WTC11 (cell line): ENCODE results near the gene SERBP1. TPM values are rescaled to one million over a fixed set of nuclear protein-coding genes. Genes with fewer than 3 reads are reported as not detected.

Experiments
- EMX1 ChIP-seq: fragments of 250-450 bp; sonication (Bioruptor Pico); IDR thresholded peaks from 2 replicates; pipeline ENCODE4 v1.8.0; 2021; ENCODE audit warnings: mild to moderate bottlenecking
- KAT7 ChIP-seq: sonication (generic); formaldehyde crosslinking; IDR thresholded peaks from 2 replicates; pipeline ENCODE4 v1.8.1; 2023; ENCODE audit warnings: missing genetic modification reagents, mild to moderate bottlenecking, borderline replicate concordance
- MYBL2 ChIP-seq: sonication (generic); formaldehyde crosslinking; IDR thresholded peaks from 2 replicates; pipeline ENCODE4 v1.8.1; 2023; ENCODE audit warnings: mild to moderate bottlenecking, moderate library complexity, missing genetic modification reagents
- NFATC4 ChIP-seq: fragments of 250-450 bp; sonication (Bioruptor Pico); IDR thresholded peaks from 2 replicates; pipeline ENCODE4 v1.9.0; 2021; ENCODE audit warnings: mild to moderate bottlenecking
- NR1H2 ChIP-seq: sonication (generic); formaldehyde crosslinking; IDR thresholded peaks from 2 replicates; pipeline ENCODE4 v1.9.0; 2021; ENCODE audit warnings: mild to moderate bottlenecking, moderate library complexity, missing genetic modification reagents
- OVOL2 ChIP-seq: fragments of 250-450 bp; sonication (Bioruptor Pico); IDR thresholded peaks from 2 replicates; pipeline ENCODE4 v1.9.0; 2021; ENCODE audit warnings: mild to moderate bottlenecking, borderline replicate concordance
- RELA ChIP-seq: sonication (generic); formaldehyde crosslinking; IDR thresholded peaks from 2 replicates; pipeline ENCODE4 v1.8.1; 2022; ENCODE audit warnings: missing genetic modification reagents, mild to moderate bottlenecking, borderline replicate concordance
- SMAD4 ChIP-seq: sonication (generic); formaldehyde crosslinking; IDR thresholded peaks from 2 replicates; pipeline ENCODE4 v1.8.0; 2022; ENCODE audit warnings: mild to moderate bottlenecking, missing genetic modification reagents
- TEAD4 ChIP-seq: sonication (generic); formaldehyde crosslinking; IDR thresholded peaks from 2 replicates; pipeline ENCODE4 v1.8.0; 2022; ENCODE audit warnings: mild to moderate bottlenecking, missing genetic modification reagents
- ZNF232 ChIP-seq: sonication (generic); formaldehyde crosslinking; IDR thresholded peaks from 2 replicates; pipeline ENCODE4 v1.8.0; 2022; ENCODE audit warnings: mild to moderate bottlenecking, missing genetic modification reagents
- ZNF396 ChIP-seq: fragments of 250-450 bp; sonication (Bioruptor Pico); IDR thresholded peaks from 2 replicates; pipeline ENCODE4 v1.8.0; 2021; ENCODE audit warnings: mild to moderate bottlenecking, moderate library complexity, borderline replicate concordance
- total RNA-seq: library from RNA; stranded (reverse); gene quantifications from 3 replicates; pipeline ENCODE4 v1.2.3, GENCODE V29; 2021
- TF ChIP-seq, protein P1 (sequence below): fragments of 250-450 bp; sonication (Bioruptor Pico); conservative IDR thresholded peaks from 2 replicates; pipeline ENCODE4 v1.9.0; 2021; ENCODE audit warnings: mild to moderate bottlenecking
- TF ChIP-seq, protein P2 (sequence below): sonication (generic); formaldehyde crosslinking; IDR thresholded peaks from 2 replicates; pipeline ENCODE4 v1.8.1; 2022; ENCODE audit warnings: mild to moderate bottlenecking, moderate library complexity, missing genetic modification reagents
- TF ChIP-seq, protein P3 (sequence below): fragments of 250-450 bp; sonication (Bioruptor Pico); IDR thresholded peaks from 2 replicates; pipeline ENCODE4 v1.9.0; 2021; ENCODE audit warnings: mild to moderate bottlenecking
- TF ChIP-seq, protein P4 (sequence below): sonication (generic); formaldehyde crosslinking; conservative IDR thresholded peaks from 2 replicates; pipeline ENCODE4 v1.8.1; 2023; ENCODE audit warnings: mild to moderate bottlenecking, low read depth, missing genetic modification reagents, moderate library complexity
- TF ChIP-seq, protein P5 (sequence below): sonication (generic); formaldehyde crosslinking; conservative IDR thresholded peaks from 2 replicates; pipeline ENCODE4 v1.8.1; 2022; ENCODE audit warnings: mild to moderate bottlenecking, missing genetic modification reagents
- TF ChIP-seq, protein P6 (sequence below): fragments of 250-450 bp; sonication (Bioruptor Pico); IDR thresholded peaks from 2 replicates; pipeline ENCODE4 v1.8.0; 2021; ENCODE audit warnings: mild to moderate bottlenecking
- TF ChIP-seq, protein P7 (sequence below): sonication (generic); formaldehyde crosslinking; IDR thresholded peaks from 2 replicates; pipeline ENCODE4 v1.8.0; 2023; ENCODE audit warnings: mild to moderate bottlenecking, missing genetic modification reagents
- TF ChIP-seq, protein P8 (sequence below): sonication (generic); formaldehyde crosslinking; IDR thresholded peaks from 2 replicates; pipeline ENCODE4 v1.8.1; 2023; ENCODE audit warnings: mild to moderate bottlenecking, moderate library complexity, missing genetic modification reagents
- TF ChIP-seq, protein P9 (sequence below): sonication (generic); formaldehyde crosslinking; IDR thresholded peaks from 2 replicates; pipeline ENCODE4 v1.8.0; 2022; ENCODE audit warnings: mild to moderate bottlenecking, missing genetic modification reagents

SERBP1 gene
- total RNA-seq, 1 experiment from 2014 or later, result 543 TPM

DNA sequence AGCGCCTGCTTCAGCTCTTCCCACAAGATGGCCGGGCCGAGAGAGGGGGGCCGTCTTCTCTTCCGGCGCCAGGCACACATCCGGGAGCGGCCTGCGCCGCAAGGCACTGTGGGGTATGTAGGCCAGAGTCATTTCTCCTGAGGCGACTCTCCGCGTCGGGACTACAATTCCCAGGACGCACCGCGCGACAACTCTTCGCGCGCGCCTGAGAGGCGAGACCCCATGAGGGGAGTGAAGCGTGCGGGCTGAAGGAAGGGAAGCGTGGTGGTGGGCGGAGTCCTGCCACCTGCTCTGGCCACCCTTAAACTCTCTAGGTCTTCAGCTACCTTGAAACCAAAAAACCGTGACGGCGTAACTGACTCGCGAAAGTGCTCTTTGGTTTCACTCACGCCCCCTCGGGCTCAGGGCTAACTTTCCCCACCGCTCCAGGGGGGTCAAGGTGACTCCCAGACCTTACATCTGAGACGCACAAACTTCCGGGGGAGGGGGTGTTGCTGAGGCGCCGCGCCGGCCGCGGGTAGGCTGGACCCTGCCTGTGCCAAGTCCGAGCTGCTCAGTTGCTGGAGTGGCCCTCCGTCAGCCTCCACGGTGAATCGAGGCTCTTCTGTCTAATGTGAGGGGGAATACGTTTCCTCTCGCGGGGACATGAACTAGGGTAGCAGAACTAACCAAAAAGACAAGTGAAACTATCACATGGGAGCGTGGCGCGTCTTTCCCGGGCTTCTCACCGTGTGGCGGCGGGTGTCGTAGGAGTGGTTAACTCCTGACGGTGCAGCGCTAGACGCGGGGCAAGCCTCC, at the start of gene SERBP1 (continued):
- TF ChIP-seq, protein P1, sequence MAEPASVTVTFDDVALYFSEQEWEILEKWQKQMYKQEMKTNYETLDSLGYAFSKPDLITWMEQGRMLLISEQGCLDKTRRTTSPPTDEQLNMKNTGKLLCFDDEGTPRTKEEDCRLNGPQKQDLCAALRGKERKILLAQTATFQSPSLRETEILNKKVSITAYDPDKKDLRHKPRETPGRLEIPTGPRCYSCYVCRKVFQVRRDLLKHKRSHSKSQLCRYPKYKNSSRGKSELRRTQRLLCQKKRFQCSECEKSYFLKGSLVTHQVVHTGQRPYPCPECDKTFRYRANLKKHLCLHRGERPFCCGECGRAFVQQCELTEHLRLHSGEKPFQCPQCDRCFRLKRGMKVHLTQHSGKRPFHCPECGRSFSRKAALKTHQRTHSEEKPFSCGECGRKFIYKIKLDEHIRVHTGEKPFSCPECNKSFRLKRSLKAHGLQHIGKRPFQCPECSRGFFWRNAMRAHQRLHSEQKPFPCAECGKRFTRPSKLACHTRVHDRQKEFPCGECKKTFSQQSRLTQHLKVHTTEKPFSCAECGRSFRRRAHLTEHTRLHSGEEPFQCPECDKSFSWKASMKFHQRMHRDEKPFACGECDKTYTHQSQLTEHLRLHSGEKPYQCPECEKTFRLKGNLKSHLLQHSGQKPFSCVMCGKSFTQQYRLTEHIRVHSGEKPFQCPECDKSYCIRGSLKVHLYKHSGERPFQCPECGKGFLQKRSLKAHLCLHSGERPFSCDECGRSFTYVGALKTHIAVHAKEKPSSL (CRISPR knock-in tag), result no peak
- TF ChIP-seq, protein P2, sequence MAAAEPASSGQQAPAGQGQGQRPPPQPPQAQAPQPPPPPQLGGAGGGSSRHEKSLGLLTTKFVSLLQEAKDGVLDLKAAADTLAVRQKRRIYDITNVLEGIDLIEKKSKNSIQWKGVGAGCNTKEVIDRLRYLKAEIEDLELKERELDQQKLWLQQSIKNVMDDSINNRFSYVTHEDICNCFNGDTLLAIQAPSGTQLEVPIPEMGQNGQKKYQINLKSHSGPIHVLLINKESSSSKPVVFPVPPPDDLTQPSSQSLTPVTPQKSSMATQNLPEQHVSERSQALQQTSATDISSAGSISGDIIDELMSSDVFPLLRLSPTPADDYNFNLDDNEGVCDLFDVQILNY (CRISPR knock-in tag), result peak; percentile 97
- TF ChIP-seq EMX1 (CRISPR knock-in tag) (no peak), TEAD4 (no peak), NR1H2 (CRISPR knock-in tag) (no peak), OVOL2 (CRISPR knock-in tag) (no peak), MYBL2 (CRISPR knock-in tag) (no peak), RELA (CRISPR knock-in tag) (no peak), SMAD4 (no peak), ZNF396 (CRISPR knock-in tag) (no peak), KAT7 (CRISPR knock-in tag) (no peak), NFATC4 (CRISPR knock-in tag) (no peak), ZNF232 (no peak; the same call in 1 of the 2 replicates)
- TF ChIP-seq, protein P3, sequence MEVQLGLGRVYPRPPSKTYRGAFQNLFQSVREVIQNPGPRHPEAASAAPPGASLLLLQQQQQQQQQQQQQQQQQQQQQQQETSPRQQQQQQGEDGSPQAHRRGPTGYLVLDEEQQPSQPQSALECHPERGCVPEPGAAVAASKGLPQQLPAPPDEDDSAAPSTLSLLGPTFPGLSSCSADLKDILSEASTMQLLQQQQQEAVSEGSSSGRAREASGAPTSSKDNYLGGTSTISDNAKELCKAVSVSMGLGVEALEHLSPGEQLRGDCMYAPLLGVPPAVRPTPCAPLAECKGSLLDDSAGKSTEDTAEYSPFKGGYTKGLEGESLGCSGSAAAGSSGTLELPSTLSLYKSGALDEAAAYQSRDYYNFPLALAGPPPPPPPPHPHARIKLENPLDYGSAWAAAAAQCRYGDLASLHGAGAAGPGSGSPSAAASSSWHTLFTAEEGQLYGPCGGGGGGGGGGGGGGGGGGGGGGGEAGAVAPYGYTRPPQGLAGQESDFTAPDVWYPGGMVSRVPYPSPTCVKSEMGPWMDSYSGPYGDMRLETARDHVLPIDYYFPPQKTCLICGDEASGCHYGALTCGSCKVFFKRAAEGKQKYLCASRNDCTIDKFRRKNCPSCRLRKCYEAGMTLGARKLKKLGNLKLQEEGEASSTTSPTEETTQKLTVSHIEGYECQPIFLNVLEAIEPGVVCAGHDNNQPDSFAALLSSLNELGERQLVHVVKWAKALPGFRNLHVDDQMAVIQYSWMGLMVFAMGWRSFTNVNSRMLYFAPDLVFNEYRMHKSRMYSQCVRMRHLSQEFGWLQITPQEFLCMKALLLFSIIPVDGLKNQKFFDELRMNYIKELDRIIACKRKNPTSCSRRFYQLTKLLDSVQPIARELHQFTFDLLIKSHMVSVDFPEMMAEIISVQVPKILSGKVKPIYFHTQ (CRISPR knock-in tag), result no peak
- TF ChIP-seq, protein P4, sequence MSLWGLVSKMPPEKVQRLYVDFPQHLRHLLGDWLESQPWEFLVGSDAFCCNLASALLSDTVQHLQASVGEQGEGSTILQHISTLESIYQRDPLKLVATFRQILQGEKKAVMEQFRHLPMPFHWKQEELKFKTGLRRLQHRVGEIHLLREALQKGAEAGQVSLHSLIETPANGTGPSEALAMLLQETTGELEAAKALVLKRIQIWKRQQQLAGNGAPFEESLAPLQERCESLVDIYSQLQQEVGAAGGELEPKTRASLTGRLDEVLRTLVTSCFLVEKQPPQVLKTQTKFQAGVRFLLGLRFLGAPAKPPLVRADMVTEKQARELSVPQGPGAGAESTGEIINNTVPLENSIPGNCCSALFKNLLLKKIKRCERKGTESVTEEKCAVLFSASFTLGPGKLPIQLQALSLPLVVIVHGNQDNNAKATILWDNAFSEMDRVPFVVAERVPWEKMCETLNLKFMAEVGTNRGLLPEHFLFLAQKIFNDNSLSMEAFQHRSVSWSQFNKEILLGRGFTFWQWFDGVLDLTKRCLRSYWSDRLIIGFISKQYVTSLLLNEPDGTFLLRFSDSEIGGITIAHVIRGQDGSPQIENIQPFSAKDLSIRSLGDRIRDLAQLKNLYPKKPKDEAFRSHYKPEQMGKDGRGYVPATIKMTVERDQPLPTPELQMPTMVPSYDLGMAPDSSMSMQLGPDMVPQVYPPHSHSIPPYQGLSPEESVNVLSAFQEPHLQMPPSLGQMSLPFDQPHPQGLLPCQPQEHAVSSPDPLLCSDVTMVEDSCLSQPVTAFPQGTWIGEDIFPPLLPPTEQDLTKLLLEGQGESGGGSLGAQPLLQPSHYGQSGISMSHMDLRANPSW (CRISPR knock-in tag), result no peak
- TF ChIP-seq, protein P5, sequence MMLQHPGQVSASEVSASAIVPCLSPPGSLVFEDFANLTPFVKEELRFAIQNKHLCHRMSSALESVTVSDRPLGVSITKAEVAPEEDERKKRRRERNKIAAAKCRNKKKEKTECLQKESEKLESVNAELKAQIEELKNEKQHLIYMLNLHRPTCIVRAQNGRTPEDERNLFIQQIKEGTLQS, result no peak
- TF ChIP-seq, protein P6, sequence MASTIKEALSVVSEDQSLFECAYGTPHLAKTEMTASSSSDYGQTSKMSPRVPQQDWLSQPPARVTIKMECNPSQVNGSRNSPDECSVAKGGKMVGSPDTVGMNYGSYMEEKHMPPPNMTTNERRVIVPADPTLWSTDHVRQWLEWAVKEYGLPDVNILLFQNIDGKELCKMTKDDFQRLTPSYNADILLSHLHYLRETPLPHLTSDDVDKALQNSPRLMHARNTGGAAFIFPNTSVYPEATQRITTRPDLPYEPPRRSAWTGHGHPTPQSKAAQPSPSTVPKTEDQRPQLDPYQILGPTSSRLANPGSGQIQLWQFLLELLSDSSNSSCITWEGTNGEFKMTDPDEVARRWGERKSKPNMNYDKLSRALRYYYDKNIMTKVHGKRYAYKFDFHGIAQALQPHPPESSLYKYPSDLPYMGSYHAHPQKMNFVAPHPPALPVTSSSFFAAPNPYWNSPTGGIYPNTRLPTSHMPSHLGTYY (CRISPR knock-in tag), result no peak
- TF ChIP-seq, protein P7, sequence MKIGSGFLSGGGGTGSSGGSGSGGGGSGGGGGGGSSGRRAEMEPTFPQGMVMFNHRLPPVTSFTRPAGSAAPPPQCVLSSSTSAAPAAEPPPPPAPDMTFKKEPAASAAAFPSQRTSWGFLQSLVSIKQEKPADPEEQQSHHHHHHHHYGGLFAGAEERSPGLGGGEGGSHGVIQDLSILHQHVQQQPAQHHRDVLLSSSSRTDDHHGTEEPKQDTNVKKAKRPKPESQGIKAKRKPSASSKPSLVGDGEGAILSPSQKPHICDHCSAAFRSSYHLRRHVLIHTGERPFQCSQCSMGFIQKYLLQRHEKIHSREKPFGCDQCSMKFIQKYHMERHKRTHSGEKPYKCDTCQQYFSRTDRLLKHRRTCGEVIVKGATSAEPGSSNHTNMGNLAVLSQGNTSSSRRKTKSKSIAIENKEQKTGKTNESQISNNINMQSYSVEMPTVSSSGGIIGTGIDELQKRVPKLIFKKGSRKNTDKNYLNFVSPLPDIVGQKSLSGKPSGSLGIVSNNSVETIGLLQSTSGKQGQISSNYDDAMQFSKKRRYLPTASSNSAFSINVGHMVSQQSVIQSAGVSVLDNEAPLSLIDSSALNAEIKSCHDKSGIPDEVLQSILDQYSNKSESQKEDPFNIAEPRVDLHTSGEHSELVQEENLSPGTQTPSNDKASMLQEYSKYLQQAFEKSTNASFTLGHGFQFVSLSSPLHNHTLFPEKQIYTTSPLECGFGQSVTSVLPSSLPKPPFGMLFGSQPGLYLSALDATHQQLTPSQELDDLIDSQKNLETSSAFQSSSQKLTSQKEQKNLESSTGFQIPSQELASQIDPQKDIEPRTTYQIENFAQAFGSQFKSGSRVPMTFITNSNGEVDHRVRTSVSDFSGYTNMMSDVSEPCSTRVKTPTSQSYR (CRISPR knock-in tag), result 0 out of 2 replicates have a peak, but pooled peaks have one; percentile 9
- TF ChIP-seq, protein P8, sequence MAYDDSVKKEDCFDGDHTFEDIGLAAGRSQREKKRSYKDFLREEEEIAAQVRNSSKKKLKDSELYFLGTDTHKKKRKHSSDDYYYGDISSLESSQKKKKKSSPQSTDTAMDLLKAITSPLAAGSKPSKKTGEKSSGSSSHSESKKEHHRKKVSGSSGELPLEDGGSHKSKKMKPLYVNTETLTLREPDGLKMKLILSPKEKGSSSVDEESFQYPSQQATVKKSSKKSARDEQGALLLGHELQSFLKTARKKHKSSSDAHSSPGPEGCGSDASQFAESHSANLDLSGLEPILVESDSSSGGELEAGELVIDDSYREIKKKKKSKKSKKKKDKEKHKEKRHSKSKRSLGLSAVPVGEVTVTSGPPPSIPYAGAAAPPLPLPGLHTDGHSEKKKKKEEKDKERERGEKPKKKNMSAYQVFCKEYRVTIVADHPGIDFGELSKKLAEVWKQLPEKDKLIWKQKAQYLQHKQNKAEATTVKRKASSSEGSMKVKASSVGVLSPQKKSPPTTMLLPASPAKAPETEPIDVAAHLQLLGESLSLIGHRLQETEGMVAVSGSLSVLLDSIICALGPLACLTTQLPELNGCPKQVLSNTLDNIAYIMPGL (CRISPR knock-in tag), result peak; percentile 61; the same call in 1 of the 2 replicates
- TF ChIP-seq, protein P9, sequence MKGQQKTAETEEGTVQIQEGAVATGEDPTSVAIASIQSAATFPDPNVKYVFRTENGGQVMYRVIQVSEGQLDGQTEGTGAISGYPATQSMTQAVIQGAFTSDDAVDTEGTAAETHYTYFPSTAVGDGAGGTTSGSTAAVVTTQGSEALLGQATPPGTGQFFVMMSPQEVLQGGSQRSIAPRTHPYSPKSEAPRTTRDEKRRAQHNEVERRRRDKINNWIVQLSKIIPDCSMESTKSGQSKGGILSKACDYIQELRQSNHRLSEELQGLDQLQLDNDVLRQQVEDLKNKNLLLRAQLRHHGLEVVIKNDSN (CRISPR knock-in tag), result peak; percentile 18; the same call in 1 of the 2 replicates
